ENCODE measurements around the gene RIMS4. TPM values are rescaled to one million over a fixed set of nuclear protein-coding genes. Genes with fewer than 3 reads are reported as not detected.

Gene RIMS4
- total and polyA plus RNA-seq, 2 donors: 0.14 to 0.21 TPM

GRCh38 chr20:44709380-44709779 is 101.0 kb downstream of the RIMS4 start:
- Histone ChIP-seq H3K4me3 (ENCODE audit: low read length in 2 of 2) (no peak overlapping the region), H3K4me1 (ENCODE audit: control insufficient read depth in 2 of 2, insufficient read depth in 2 of 2, low read length in 2 of 2) (no peaks in the 10 kb centered on the region), H3K27ac (ENCODE audit: low read depth in 1 of 2, low read length in 1 of 2) (no peak overlapping the region), H3K27me3 (ENCODE audit: control insufficient read depth in 2 of 2, insufficient read depth in 1 of 2, low read length in 1 of 2) (peaks cover 0 to 2% of the 10 kb centered on the region in 2 donors), H3K9me3 (ENCODE audit: control insufficient read depth in 2 of 2, insufficient read depth in 1 of 2, low read length in 1 of 2) (no peaks in the 10 kb centered on the region), H3K36me3 (ENCODE audit: control insufficient read depth in 2 of 2, insufficient read depth in 2 of 2, low read length in 1 of 2) (no peaks in the 10 kb centered on the region)
- no peak for DNase-seq (ENCODE audit: low read depth in 6 of 9, low spot score in 9 of 9)
- WGBS: 95% methylated on average over 11 of the region's 11 CpGs

- Histone ChIP-seq H3K27me3 (ENCODE audit: control insufficient read depth in 2 of 2, insufficient read depth in 1 of 2, low read length in 1 of 2) (peaks cover 0 to 2% of the 10 kb centered on the region in 2 donors), H3K4me3 (ENCODE audit: low read length in 2 of 2) (no peak overlapping the region), H3K4me1 (ENCODE audit: control insufficient read depth in 2 of 2, insufficient read depth in 2 of 2, low read length in 2 of 2) (no peaks in the 10 kb centered on the region), H3K9me3 (ENCODE audit: control insufficient read depth in 2 of 2, insufficient read depth in 1 of 2, low read length in 1 of 2) (no peaks in the 10 kb centered on the region), H3K36me3 (ENCODE audit: control insufficient read depth in 2 of 2, insufficient read depth in 2 of 2, low read length in 1 of 2) (no peaks in the 10 kb centered on the region), H3K27ac (ENCODE audit: low read depth in 1 of 2, low read length in 1 of 2) (no peak overlapping the region)
- 95% methylated on average over 5 of the region's 5 CpGs for WGBS
- no peak for DNase-seq (ENCODE audit: low read depth in 6 of 9, low spot score in 9 of 9)
Measured at GRCh38 chr20:44707018-44707579, 103.2 kb downstream of the RIMS4 start.

- H3K4me3 ChIP-seq (ENCODE audit: low read length in 2 of 2): no peak overlapping the region
- no peaks in the 10 kb centered on the region for H3K9me3 ChIP-seq (ENCODE audit: control insufficient read depth in 2 of 2, insufficient read depth in 1 of 2, low read length in 1 of 2)
- H3K4me1 ChIP-seq (ENCODE audit: control insufficient read depth in 2 of 2, insufficient read depth in 2 of 2, low read length in 2 of 2): no peaks in the 10 kb centered on the region
- DNase-seq (ENCODE audit: low read depth in 6 of 9, low spot score in 9 of 9): no peak
- peaks cover 0 to 2% of the 10 kb centered on the region in 2 donors for H3K27me3 ChIP-seq (ENCODE audit: control insufficient read depth in 2 of 2, insufficient read depth in 1 of 2, low read length in 1 of 2)
- 80% methylated on average over 10 of the region's 10 CpGs for whole genome bisulfite sequencing
- no peak overlapping the region for H3K27ac ChIP-seq (ENCODE audit: low read depth in 1 of 2, low read length in 1 of 2)
- no peaks in the 10 kb centered on the region for H3K36me3 ChIP-seq (ENCODE audit: control insufficient read depth in 2 of 2, insufficient read depth in 2 of 2, low read length in 1 of 2)
Measured at GRCh38 chr20:44706301-44707017, 103.9 kb downstream of the RIMS4 start.

GRCh38 chr20:44705364-44706094 is 104.8 kb downstream of the RIMS4 start:
- 88% methylated on average over 4 of the region's 4 CpGs for WGBS
- Histone ChIP-seq H3K4me1 (ENCODE audit: control insufficient read depth in 2 of 2, insufficient read depth in 2 of 2, low read length in 2 of 2) (no peaks in the 10 kb centered on the region), H3K9me3 (ENCODE audit: control insufficient read depth in 2 of 2, insufficient read depth in 1 of 2, low read length in 1 of 2) (no peaks in the 10 kb centered on the region), H3K4me3 (ENCODE audit: low read length in 2 of 2) (no peak overlapping the region), H3K36me3 (ENCODE audit: control insufficient read depth in 2 of 2, insufficient read depth in 2 of 2, low read length in 1 of 2) (no peaks in the 10 kb centered on the region), H3K27me3 (ENCODE audit: control insufficient read depth in 2 of 2, insufficient read depth in 1 of 2, low read length in 1 of 2) (peaks cover 0 to 2% of the 10 kb centered on the region in 2 donors), H3K27ac (ENCODE audit: low read depth in 1 of 2, low read length in 1 of 2) (no peak overlapping the region)
- no peak for DNase-seq (ENCODE audit: low read depth in 6 of 9, low spot score in 9 of 9)

DNA sequence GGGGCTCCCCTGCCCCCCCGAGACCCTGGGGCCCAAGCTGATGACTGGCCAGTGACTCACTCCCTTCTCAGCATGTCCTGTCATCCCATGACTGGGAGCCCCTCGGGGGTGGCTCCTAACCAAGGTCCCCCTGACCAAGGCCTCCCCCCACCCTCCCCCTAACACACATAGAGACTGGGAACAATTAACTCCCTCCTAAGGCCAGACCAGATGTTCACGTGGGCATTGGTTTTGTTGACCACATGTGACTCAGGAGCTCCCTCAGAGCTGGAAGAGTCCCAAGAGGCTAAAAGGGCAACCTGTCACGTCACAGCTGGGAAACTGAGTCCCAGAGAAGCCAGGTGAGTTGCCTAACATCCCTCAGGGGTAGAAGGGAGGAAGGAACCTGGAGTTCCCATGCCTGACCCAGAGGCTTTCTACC is 105.8 kb downstream of the RIMS4 start:
- DNase-seq (ENCODE audit: low read depth in 6 of 9, low spot score in 9 of 9): no peak
- Histone ChIP-seq H3K27me3 (ENCODE audit: control insufficient read depth in 2 of 2, insufficient read depth in 1 of 2, low read length in 1 of 2) (peaks cover 0 to 2% of the 10 kb centered on the region in 2 donors), H3K9me3 (ENCODE audit: control insufficient read depth in 2 of 2, insufficient read depth in 1 of 2, low read length in 1 of 2) (no peaks in the 10 kb centered on the region), H3K36me3 (ENCODE audit: control insufficient read depth in 2 of 2, insufficient read depth in 2 of 2, low read length in 1 of 2) (no peaks in the 10 kb centered on the region), H3K4me1 (ENCODE audit: control insufficient read depth in 2 of 2, insufficient read depth in 2 of 2, low read length in 2 of 2) (no peaks in the 10 kb centered on the region), H3K4me3 (ENCODE audit: low read length in 2 of 2) (no peak overlapping the region), H3K27ac (ENCODE audit: low read depth in 1 of 2, low read length in 1 of 2) (no peak overlapping the region)
- 87% methylated on average over 4 of the region's 4 CpGs for WGBS

DNA sequence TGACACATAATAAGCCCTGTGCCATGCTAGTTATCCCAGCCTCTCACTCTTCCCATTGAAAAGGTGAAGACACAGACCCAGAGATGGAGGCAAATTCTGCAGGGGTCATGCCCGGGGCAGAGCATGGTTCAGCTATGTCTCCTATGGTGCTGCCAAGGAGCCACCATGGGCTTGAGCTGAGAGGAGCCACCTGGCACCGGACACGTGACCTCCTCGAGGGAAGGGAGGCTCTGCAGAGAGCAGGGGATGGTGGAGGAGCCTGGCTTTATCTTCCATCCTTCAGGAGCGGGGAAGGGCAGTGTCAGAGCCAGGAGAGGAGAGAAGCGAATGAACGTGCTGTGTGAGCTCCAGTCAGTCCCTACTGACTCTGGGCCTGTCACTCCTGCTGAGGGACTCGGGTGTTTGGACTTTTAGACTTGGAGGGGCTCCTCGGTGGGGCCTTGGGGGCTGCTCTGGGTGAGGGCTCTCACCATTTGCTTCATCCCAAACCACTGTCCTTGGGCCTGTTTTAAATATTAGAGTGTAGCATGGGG is 106.3 kb downstream of the RIMS4 start:
- WGBS: 95% methylated on average over 9 of the region's 9 CpGs
- H3K4me1 ChIP-seq (ENCODE audit: control insufficient read depth in 2 of 2, insufficient read depth in 2 of 2, low read length in 2 of 2): no peaks in the 10 kb centered on the region
- no peaks in the 10 kb centered on the region for H3K9me3 ChIP-seq (ENCODE audit: control insufficient read depth in 2 of 2, insufficient read depth in 1 of 2, low read length in 1 of 2)
- no peak for DNase-seq (ENCODE audit: low read depth in 6 of 9, low spot score in 9 of 9)
- peaks cover 0 to 2% of the 10 kb centered on the region in 2 donors for H3K27me3 ChIP-seq (ENCODE audit: control insufficient read depth in 2 of 2, insufficient read depth in 1 of 2, low read length in 1 of 2)
- H3K4me3 ChIP-seq (ENCODE audit: low read length in 2 of 2): no peak overlapping the region
- no peaks in the 10 kb centered on the region for H3K36me3 ChIP-seq (ENCODE audit: control insufficient read depth in 2 of 2, insufficient read depth in 2 of 2, low read length in 1 of 2)
- H3K27ac ChIP-seq (ENCODE audit: low read depth in 1 of 2, low read length in 1 of 2): no peak overlapping the region

GRCh38 chr20:44703183-44703925 is 107.0 kb downstream of the RIMS4 start:
- Histone ChIP-seq H3K36me3 (ENCODE audit: control insufficient read depth in 2 of 2, insufficient read depth in 2 of 2, low read length in 1 of 2) (no peaks in the 10 kb centered on the region), H3K27ac (ENCODE audit: low read depth in 1 of 2, low read length in 1 of 2) (no peak overlapping the region), H3K27me3 (ENCODE audit: control insufficient read depth in 2 of 2, insufficient read depth in 1 of 2, low read length in 1 of 2) (peaks cover 0 to 2% of the 10 kb centered on the region in 2 donors), H3K4me3 (ENCODE audit: low read length in 2 of 2) (no peak overlapping the region), H3K4me1 (ENCODE audit: control insufficient read depth in 2 of 2, insufficient read depth in 2 of 2, low read length in 2 of 2) (no peaks in the 10 kb centered on the region), H3K9me3 (ENCODE audit: control insufficient read depth in 2 of 2, insufficient read depth in 1 of 2, low read length in 1 of 2) (no peaks in the 10 kb centered on the region)
- 90% methylated on average over 12 of the region's 12 CpGs for WGBS
- DNase-seq (ENCODE audit: low read depth in 6 of 9, low spot score in 9 of 9): no peak

GRCh38 chr20:44702776-44703175 is 107.6 kb downstream of the RIMS4 start:
- H3K27ac ChIP-seq (ENCODE audit: low read depth in 1 of 2, low read length in 1 of 2): no peak overlapping the region
- no peak for DNase-seq (ENCODE audit: low read depth in 6 of 9, low spot score in 9 of 9)
- no peaks in the 10 kb centered on the region for H3K4me1 ChIP-seq (ENCODE audit: control insufficient read depth in 2 of 2, insufficient read depth in 2 of 2, low read length in 2 of 2)
- 64% methylated on average over 9 of the region's 9 CpGs for WGBS
- no peaks in the 10 kb centered on the region for H3K36me3 ChIP-seq (ENCODE audit: control insufficient read depth in 2 of 2, insufficient read depth in 2 of 2, low read length in 1 of 2)
- no peak overlapping the region for H3K4me3 ChIP-seq (ENCODE audit: low read length in 2 of 2)
- no peaks in the 10 kb centered on the region for H3K9me3 ChIP-seq (ENCODE audit: control insufficient read depth in 2 of 2, insufficient read depth in 1 of 2, low read length in 1 of 2)
- H3K27me3 ChIP-seq (ENCODE audit: control insufficient read depth in 2 of 2, insufficient read depth in 1 of 2, low read length in 1 of 2): peaks cover 0 to 2% of the 10 kb centered on the region in 2 donors

All from thymus (tissue), 11 donors.